ENCODE measurements around the gene GPRIN1. TPM values are rescaled to one million over a fixed set of nuclear protein-coding genes. Genes with fewer than 3 reads are reported as not detected.

GPRIN1 gene
- total RNA-seq, 1 donor from 2014 or later: not detected

GRCh38 chr5:176624938-176625337, 15.0 kb upstream of the GPRIN1 start:
- Histone ChIP-seq H3K4me1 (peaks cover under 1 to 7% of the 10 kb centered on the region in 2 donors), H3K9me3 (no peaks in the 10 kb centered on the region), H3K27ac (no peak overlapping the region), H3K27me3 (peaks cover 33% of the 10 kb centered on the region), H3K4me3 (no peak overlapping the region), H3K36me3 (no peaks in the 10 kb centered on the region)
- no peak for DNase-seq (ENCODE audit: low spot score in 2 of 2)
- intact Hi-C loops (cut with DNase I): no loop called here
- no peak for TF ChIP-seq CTCF (IDR thresholded peaks at IDR 0.05)

GRCh38 chr5:176624142-176624541, 14.2 kb upstream of the GPRIN1 start:
- H3K4me1 ChIP-seq: peaks cover 0 to 3% of the 10 kb centered on the region in 2 donors
- peaks cover 32% of the 10 kb centered on the region for H3K27me3 ChIP-seq
- no peaks in the 10 kb centered on the region for H3K36me3 ChIP-seq
- H3K27ac ChIP-seq: no peak overlapping the region
- no peaks in the 10 kb centered on the region for H3K9me3 ChIP-seq
- DNase-seq (ENCODE audit: low spot score in 2 of 2): no peak
- no peak for TF ChIP-seq CTCF (IDR thresholded peaks at IDR 0.05)
- intact Hi-C loops (cut with DNase I): no loop called here
- H3K4me3 ChIP-seq: no peak overlapping the region

GRCh38 chr5:176621661-176622079, 11.7 kb upstream of the GPRIN1 start:
- H3K9me3 ChIP-seq: no peaks in the 10 kb centered on the region
- H3K4me1 ChIP-seq: peaks cover 0 to 5% of the 10 kb centered on the region in 2 donors
- DNase-seq (ENCODE audit: low spot score in 2 of 2): no peak
- intact Hi-C loops (cut with DNase I): no loop called here
- H3K4me3 ChIP-seq: no peak overlapping the region
- no peaks in the 10 kb centered on the region for H3K36me3 ChIP-seq
- H3K27ac ChIP-seq: no peak overlapping the region
- no peak for TF ChIP-seq CTCF (IDR thresholded peaks at IDR 0.05)
- H3K27me3 ChIP-seq: peaks cover 24% of the 10 kb centered on the region

- Histone ChIP-seq H3K9me3 (no peaks in the 10 kb centered on the region), H3K27me3 (peaks cover 24% of the 10 kb centered on the region), H3K4me1 (peaks cover 0 to 5% of the 10 kb centered on the region in 2 donors), H3K27ac (no peak overlapping the region), H3K36me3 (no peaks in the 10 kb centered on the region), H3K4me3 (no peak overlapping the region)
- TF ChIP-seq CTCF (IDR thresholded peaks at IDR 0.05): no peak
- no peak for DNase-seq (ENCODE audit: low spot score in 2 of 2)
- intact Hi-C loops (cut with DNase I): no loop called here
These were observed 10.5 kb upstream of the GPRIN1 start for GRCh38 chr5:176620333-176620981.

GRCh38 chr5:176619569-176620332, 9.8 kb upstream of the GPRIN1 start:
- TF ChIP-seq CTCF (IDR thresholded peaks at IDR 0.05): no peak
- intact Hi-C loops (cut with DNase I): no loop called here
- Histone ChIP-seq H3K4me1 (peaks cover 0 to 5% of the 10 kb centered on the region in 2 donors), H3K9me3 (no peaks in the 10 kb centered on the region), H3K36me3 (no peaks in the 10 kb centered on the region), H3K27ac (no peak overlapping the region), H3K27me3 (peaks cover 24% of the 10 kb centered on the region), H3K4me3 (no peak overlapping the region)
- no peak for DNase-seq (ENCODE audit: low spot score in 2 of 2)
